ENCODE results near the gene KRTAP12-2.

- TF ChIP-seq CTCF (IDR thresholded peaks at IDR 0.05) (no peak), POLR2A (IDR thresholded peaks at IDR 0.05) (no peak)
Measured at GRCh38 chr21:44702111-44702972, 35.6 kb upstream of the KRTAP12-2 start.
